Adrenal gland (tissue), 5 donors: Measurements from ENCODE around the gene PYGB.

Source experiments
- CTCF ChIP-seq, 6 experiments: fragments of 450-650 bp in 4 of 6; fragments of 200-600 bp in 2 of 6; sonication (generic) in 1 of 6; IDR thresholded peaks; 1 replicate in 5 of 6; 2 replicates in 1 of 6; pipeline versions ENCODE4 v1.5.1 to v1.8.0; 2016 to 2021; ENCODE audit warnings: antibody characterized with exemption in 6 of 6, mild to moderate bottlenecking in 2 of 6, moderate library complexity in 1 of 6
- POLR2A ChIP-seq, 2 donors: fragments of 450-650 bp; IDR thresholded peaks; one replicate each; pipeline ENCODE4 v1.6.1; 2017; ENCODE audit warnings: antibody characterized with exemption in 2 of 2, mild to moderate bottlenecking in 2 of 2, moderate library complexity in 1 of 2
- donor health status: DM: no; HTN: no; CAD: no.

GRCh38 chr20:25206548-25206947, 41.3 kb upstream of the PYGB start:
- no peak for TF ChIP-seq CTCF (IDR thresholded peaks at IDR 0.05)
- TF ChIP-seq POLR2A (IDR thresholded peaks at IDR 0.05): no peak
